HG03139 (cell line): ENCODE data around the gene GPC6.
"Not testable (repeated sequence)": the region's sequence is repeated elsewhere in the genome, so short reads cannot be mapped to it uniquely, and the experiment has no call there.

Experiments used
- ATAC-seq: cut with Tn5 transposase; IDR thresholded peaks from one replicate; pipeline ENCODE4 v1.9.1; 2021; ENCODE audit not compliant: unreplicated experiment

The GPC6 gene

GRCh38 chr13:94329754-94330551 lies 1103.3 kb downstream of the GPC6 start:
- no peak for ATAC-seq

GRCh38 chr13:94330552-94331071 lies 1104.0 kb downstream of the GPC6 start:
- ATAC-seq = no peak

- no peak for ATAC-seq
Measured at GRCh38 chr13:94331281-94331680, 1104.7 kb downstream of the GPC6 start.

GRCh38 chr13:94332359-94333096 lies 1105.9 kb downstream of the GPC6 start:
- no peak for ATAC-seq

- no peak for ATAC-seq
Measured at GRCh38 chr13:94333131-94333820, 1106.7 kb downstream of the GPC6 start.

- ATAC-seq = no peak
Measured at GRCh38 chr13:94335761-94336526, 1109.3 kb downstream of the GPC6 start.

GRCh38 chr13:94339116-94339687 lies 1112.6 kb downstream of the GPC6 start:
- ATAC-seq = no peak

- ATAC-seq = no peak
Measured at GRCh38 chr13:94342436-94343242, 1116.0 kb downstream of the GPC6 start.

- no peak for ATAC-seq
Measured at GRCh38 chr13:94343243-94343585, 1116.6 kb downstream of the GPC6 start.

GRCh38 chr13:94343687-94344086 lies 1117.1 kb downstream of the GPC6 start:
- ATAC-seq = not testable (repeated sequence)

GRCh38 chr13:94344126-94344818 lies 1117.7 kb downstream of the GPC6 start:
- no peak for ATAC-seq

GRCh38 chr13:94345374-94346195 lies 1119.0 kb downstream of the GPC6 start:
- no peak for ATAC-seq

- no peak for ATAC-seq
Measured at GRCh38 chr13:94346261-94347019, 1119.8 kb downstream of the GPC6 start.

- ATAC-seq = no peak
Measured at GRCh38 chr13:94351292-94351990, 1124.8 kb downstream of the GPC6 start.

GRCh38 chr13:94352057-94352456 lies 1125.5 kb downstream of the GPC6 start:
- no peak for ATAC-seq

- no peak for ATAC-seq
Measured at GRCh38 chr13:94353167-94353710, 1126.6 kb downstream of the GPC6 start.

GRCh38 chr13:94359875-94360274 lies 1133.3 kb downstream of the GPC6 start:
- ATAC-seq = no peak
